ENCODE measurements around the gene MAGEB17.

DNA sequence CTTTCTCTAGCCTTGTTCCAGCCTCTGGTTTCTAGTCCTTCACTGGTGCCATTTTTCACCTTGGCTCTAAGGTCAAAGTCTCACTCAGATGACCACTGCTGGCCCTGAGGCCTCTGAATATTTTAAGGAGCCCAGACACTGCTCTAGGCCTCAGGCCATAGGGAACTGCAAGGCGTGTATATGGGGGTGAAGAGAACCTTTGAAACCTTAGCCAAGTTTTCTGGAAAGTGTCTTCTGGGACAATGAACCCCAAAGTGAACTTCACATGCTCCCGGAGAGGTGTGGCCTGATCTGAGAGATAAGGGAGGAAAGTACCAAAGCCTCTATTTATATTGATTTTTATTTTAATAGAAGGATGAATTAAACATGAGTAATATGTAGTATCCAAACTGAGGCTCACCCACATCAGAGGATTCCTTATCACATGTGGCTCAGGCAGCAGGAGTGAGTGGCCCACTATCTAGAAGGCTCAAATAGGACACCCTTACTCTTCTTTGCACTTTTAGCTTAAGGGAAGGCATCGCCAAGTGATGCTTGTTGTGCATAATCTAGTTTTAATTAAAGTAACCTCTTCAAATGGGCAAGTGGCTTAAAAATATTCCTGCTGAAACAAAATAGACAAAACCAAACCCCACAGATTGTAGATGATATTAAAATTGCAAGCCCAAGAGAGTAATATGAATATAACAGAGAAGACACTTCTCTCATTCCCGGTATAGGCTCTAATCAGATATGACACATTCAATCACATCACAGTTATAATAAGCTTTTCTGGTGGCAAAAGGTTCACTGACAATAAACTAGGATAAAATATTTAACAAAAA is 25.6 kb upstream of the MAGEB17 start:
- TF ChIP-seq EP300 (IDR thresholded peaks at IDR 0.05; ENCODE audit: low read depth) (no peak), POLR2A (IDR thresholded peaks at IDR 0.05) (no peak), POLR2AphosphoS5 (IDR thresholded peaks at IDR 0.05) (no peak)
- TF ChIP-seq, protein P1, sequence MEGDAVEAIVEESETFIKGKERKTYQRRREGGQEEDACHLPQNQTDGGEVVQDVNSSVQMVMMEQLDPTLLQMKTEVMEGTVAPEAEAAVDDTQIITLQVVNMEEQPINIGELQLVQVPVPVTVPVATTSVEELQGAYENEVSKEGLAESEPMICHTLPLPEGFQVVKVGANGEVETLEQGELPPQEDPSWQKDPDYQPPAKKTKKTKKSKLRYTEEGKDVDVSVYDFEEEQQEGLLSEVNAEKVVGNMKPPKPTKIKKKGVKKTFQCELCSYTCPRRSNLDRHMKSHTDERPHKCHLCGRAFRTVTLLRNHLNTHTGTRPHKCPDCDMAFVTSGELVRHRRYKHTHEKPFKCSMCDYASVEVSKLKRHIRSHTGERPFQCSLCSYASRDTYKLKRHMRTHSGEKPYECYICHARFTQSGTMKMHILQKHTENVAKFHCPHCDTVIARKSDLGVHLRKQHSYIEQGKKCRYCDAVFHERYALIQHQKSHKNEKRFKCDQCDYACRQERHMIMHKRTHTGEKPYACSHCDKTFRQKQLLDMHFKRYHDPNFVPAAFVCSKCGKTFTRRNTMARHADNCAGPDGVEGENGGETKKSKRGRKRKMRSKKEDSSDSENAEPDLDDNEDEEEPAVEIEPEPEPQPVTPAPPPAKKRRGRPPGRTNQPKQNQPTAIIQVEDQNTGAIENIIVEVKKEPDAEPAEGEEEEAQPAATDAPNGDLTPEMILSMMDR (IDR thresholded peaks at IDR 0.05): no peak

Data from transverse colon (tissue), 4 donors.